ENCODE results near the gene ZNF397. TPM values are rescaled to one million over a fixed set of nuclear protein-coding genes. Genes with fewer than 3 reads are reported as not detected.
A peak's percentile ranks its signal among the peaks of the same experiment; 100 is the strongest.

The ZNF397 gene
- total RNA-seq, 1 experiment from 2014 or later, result 35.3 TPM

- no peak overlapping the region for H3K4ac ChIP-seq (ENCODE audit: low read depth, low read length)
- no peak overlapping the region for H4K5ac ChIP-seq (ENCODE audit: insufficient read length, low read depth, low read length)
- H2BK15ac ChIP-seq (ENCODE audit: low read depth, low read length), result no peak overlapping the region
- Mint-ChIP-seq H3K36me3 (ENCODE audit: insufficient read depth in 1 of 3, low read depth in 3 of 3) (no peaks in the 10 kb centered on the region), H3K27me3 (ENCODE audit: low read depth) (0 out of 2 replicates have a peak, but pooled peaks cover 2% of the 10 kb centered on the region), H3K4me3 (peak overlapping the region in 1 of 2 experiments; percentile 7; a peak in 1 of 5 replicates), H3K4me1 (peaks cover 3% of the 10 kb centered on the region in 2 experiments), H3K27ac (peak overlapping the region in 1 of 3 experiments; percentile 89; a peak in 1 of 7 replicates), H3K9me3 (no peaks in the 10 kb centered on the region)
- H4K91ac ChIP-seq (ENCODE audit: insufficient read length, low read depth, low read length), result no peak overlapping the region
- no peak overlapping the region for H3K14ac ChIP-seq (ENCODE audit: insufficient read depth, low read length)
- H3K79me2 ChIP-seq (ENCODE audit: insufficient read depth, low read length), result no peaks in the 10 kb centered on the region
- H2BK120ac ChIP-seq (ENCODE audit: low read depth, low read length, poor library complexity, severe bottlenecking), result no peak overlapping the region
- H2BK12ac ChIP-seq (ENCODE audit: insufficient read length, low read depth, low read length), result no peak overlapping the region
- no peak overlapping the region for H2BK20ac ChIP-seq (ENCODE audit: low read depth, low read length, poor library complexity, severe bottlenecking)
- no peak overlapping the region for H2AK5ac ChIP-seq (ENCODE audit: insufficient read length, low read length)
- no peaks in the 10 kb centered on the region for H3K27me3 ChIP-seq (ENCODE audit: insufficient read depth, low read length)
- no peaks in the 10 kb centered on the region for H3K79me1 ChIP-seq (ENCODE audit: insufficient read depth, low read depth, low read length, poor library complexity, severe bottlenecking)
- H3T11ph ChIP-seq (ENCODE audit: low read length), result no peak overlapping the region
- H3K27ac ChIP-seq (ENCODE audit: insufficient read length, low read depth, low read length), result no peak overlapping the region
- no peak overlapping the region for H4K8ac ChIP-seq (replicated peaks; ENCODE audit: insufficient read length, low read depth, low read length)
- no peak overlapping the region for H3K56ac ChIP-seq (ENCODE audit: insufficient read length, low read depth, low read length)
- H3K23ac ChIP-seq (ENCODE audit: insufficient read length, low read depth, low read length), result no peak overlapping the region
- no peak overlapping the region for H2BK5ac ChIP-seq (ENCODE audit: insufficient read length, low read length)
- H3K4me1 ChIP-seq (ENCODE audit: insufficient read depth, low read length), result no peaks in the 10 kb centered on the region
- no peaks in the 10 kb centered on the region for H4K20me1 ChIP-seq (ENCODE audit: control insufficient read depth, insufficient read depth, insufficient read length)
- TF ChIP-seq CTCF (conservative IDR thresholded peaks at IDR 0.05), result peak; percentile 96
- H2AFZ ChIP-seq (ENCODE audit: low read length), result no peak overlapping the region
- no peaks in the 10 kb centered on the region for H3K23me2 ChIP-seq (ENCODE audit: insufficient read length, low read depth, low read length, poor library complexity, severe bottlenecking)
- WGBS (ENCODE audit: extremely low coverage, insufficient read length, low lambda C conversion rate), result no CpG with 5 or more reads among the region's 6 CpGs
- no peak overlapping the region for H3K18ac ChIP-seq (ENCODE audit: insufficient read length, low read depth, low read length)
- no peak overlapping the region for H3K4me2 ChIP-seq (ENCODE audit: insufficient read depth, insufficient read length, low read length)
- no peaks in the 10 kb centered on the region for H3K9me3 ChIP-seq (ENCODE audit: control insufficient read depth, low read depth, low read length)
- H3K9ac ChIP-seq (ENCODE audit: extremely low read depth, insufficient read length, low read length), result no peak overlapping the region
- peak; percentile 74 for DNase-seq
Observed at GRCh38 chr18:35231052-35231451, 9.8 kb upstream of the ZNF397 start.

Measured in H9 (cell line).